GM20000 (cell line): ENCODE measurements around the gene TRIM2.

Experiments used
- DNase-seq: peaks from one replicate; pipeline ENCODE4 v3.0.0; 2012; ENCODE audit warnings: low spot score
- CTCF ChIP-seq: IDR thresholded peaks from 2 replicates; pipeline ENCODE4 v1.5.1; 2012; ENCODE audit warnings: mild to moderate bottlenecking, control low read depth; ENCODE audit errors: extremely low read depth, missing control alignments

Gene TRIM2

GRCh38 chr4:153242839-153243324 is 38.6 kb downstream of the TRIM2 start:
- TF ChIP-seq CTCF: no peak
- no peak for DNase-seq

GRCh38 chr4:153243468-153243867 is 39.2 kb downstream of the TRIM2 start:
- no peak for TF ChIP-seq CTCF
- no peak for DNase-seq

GRCh38 chr4:153244969-153245368 is 40.7 kb downstream of the TRIM2 start:
- TF ChIP-seq CTCF: no peak
- DNase-seq: no peak

- DNase-seq: no peak
- no peak for TF ChIP-seq CTCF
Observed at GRCh38 chr4:153245775-153246174, 41.5 kb downstream of the TRIM2 start.

GRCh38 chr4:153246446-153247115 is 42.3 kb downstream of the TRIM2 start:
- no peak for TF ChIP-seq CTCF
- no peak for DNase-seq

- no peak for TF ChIP-seq CTCF
- DNase-seq: no peak
Observed at GRCh38 chr4:153247116-153247490, 42.9 kb downstream of the TRIM2 start.

GRCh38 chr4:153248641-153249198 is 44.5 kb downstream of the TRIM2 start:
- no peak for DNase-seq
- no peak for TF ChIP-seq CTCF
